ENCODE measurements around the gene CH25H. TPM values are rescaled to one million over a fixed set of nuclear protein-coding genes. Genes with fewer than 3 reads are reported as not detected.
"Not testable (repeated sequence)": the region's sequence is repeated elsewhere in the genome, so short reads cannot be mapped to it uniquely, and the experiment has no call there.

CH25H gene
- total and polyA plus RNA-seq, 11 donors: 0.24 to 3.5 (median 0.40) TPM

DNA sequence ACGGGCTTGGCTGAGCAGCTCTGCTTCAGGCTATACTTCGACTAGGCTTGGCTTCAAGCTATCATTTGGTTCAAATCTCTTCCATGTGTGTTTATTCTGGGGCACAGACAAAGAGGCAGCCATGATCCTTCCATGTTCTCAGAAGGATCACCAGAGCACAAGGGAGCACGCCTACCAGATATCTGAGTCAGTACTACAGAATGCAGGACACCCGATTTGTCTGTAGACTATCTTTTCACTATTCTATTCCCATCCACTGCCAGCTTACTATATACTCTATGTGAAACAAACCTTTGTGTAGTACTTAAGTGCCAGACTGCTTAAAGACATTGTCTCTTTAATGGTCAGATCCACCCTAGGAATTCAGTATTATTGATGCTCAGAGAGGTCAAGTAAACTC is 35.1 kb downstream of the CH25H start:
- Histone ChIP-seq H3K27me3 (peaks cover 0 to 4% (median 0%) of the 10 kb centered on the region in 9 donors), H3K4me3 (no peak overlapping the region), H3K4me1 (peaks cover 0 to 5% (median 0%) of the 10 kb centered on the region in 12 donors), H3K9me3 (no peaks in the 10 kb centered on the region), H3K27ac (no peak overlapping the region), H3K36me3 (no peaks in the 10 kb centered on the region)
- intact Hi-C loops (cut with DNase I): no loop called here
- 91 to 93% (median 92%) methylated on average over 4 of the region's 4 CpGs for WGBS, 4 donors
- DNase-seq (no peak), ATAC-seq (no peak)
- TF ChIP-seq, protein P1, sequence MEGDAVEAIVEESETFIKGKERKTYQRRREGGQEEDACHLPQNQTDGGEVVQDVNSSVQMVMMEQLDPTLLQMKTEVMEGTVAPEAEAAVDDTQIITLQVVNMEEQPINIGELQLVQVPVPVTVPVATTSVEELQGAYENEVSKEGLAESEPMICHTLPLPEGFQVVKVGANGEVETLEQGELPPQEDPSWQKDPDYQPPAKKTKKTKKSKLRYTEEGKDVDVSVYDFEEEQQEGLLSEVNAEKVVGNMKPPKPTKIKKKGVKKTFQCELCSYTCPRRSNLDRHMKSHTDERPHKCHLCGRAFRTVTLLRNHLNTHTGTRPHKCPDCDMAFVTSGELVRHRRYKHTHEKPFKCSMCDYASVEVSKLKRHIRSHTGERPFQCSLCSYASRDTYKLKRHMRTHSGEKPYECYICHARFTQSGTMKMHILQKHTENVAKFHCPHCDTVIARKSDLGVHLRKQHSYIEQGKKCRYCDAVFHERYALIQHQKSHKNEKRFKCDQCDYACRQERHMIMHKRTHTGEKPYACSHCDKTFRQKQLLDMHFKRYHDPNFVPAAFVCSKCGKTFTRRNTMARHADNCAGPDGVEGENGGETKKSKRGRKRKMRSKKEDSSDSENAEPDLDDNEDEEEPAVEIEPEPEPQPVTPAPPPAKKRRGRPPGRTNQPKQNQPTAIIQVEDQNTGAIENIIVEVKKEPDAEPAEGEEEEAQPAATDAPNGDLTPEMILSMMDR (IDR thresholded peaks at IDR 0.05): no peak
- no peak for TF ChIP-seq POLR2A (IDR thresholded peaks at IDR 0.05)

GRCh38 chr10:89171263-89171872 is 35.7 kb downstream of the CH25H start:
- Histone ChIP-seq H3K4me3 (no peak overlapping the region), H3K36me3 (no peaks in the 10 kb centered on the region), H3K9me3 (no peaks in the 10 kb centered on the region), H3K27ac (no peak overlapping the region), H3K4me1 (peaks cover 0 to 5% (median 0%) of the 10 kb centered on the region in 12 donors), H3K27me3 (peaks cover 0 to 4% (median 0%) of the 10 kb centered on the region in 9 donors)
- TF ChIP-seq, protein P1 (IDR thresholded peaks at IDR 0.05): no peak
- TF ChIP-seq POLR2A (IDR thresholded peaks at IDR 0.05): no peak
- 72 to 86% (median 80%) methylated on average over 2 of the region's 2 CpGs for WGBS, 4 donors
- DNase-seq: no peak
- intact Hi-C loops (cut with DNase I): no loop called here
- ATAC-seq: no peak

- H3K4me3 ChIP-seq; intact Hi-C loops (cut with DNase I); H3K27ac ChIP-seq; DNase-seq; ATAC-seq; H3K36me3 ChIP-seq; H3K9me3 ChIP-seq; H3K27me3 ChIP-seq: not testable (repeated sequence)
- peaks cover 0 to 21% (median 0%) of the 10 kb centered on the region in 12 donors for H3K4me1 ChIP-seq
- WGBS, 4 donors: 86 to 97% (median 89%) methylated on average over 9 of the region's 9 CpGs
Observed at GRCh38 chr10:89168354-89168900, 38.7 kb downstream of the CH25H start.

DNA sequence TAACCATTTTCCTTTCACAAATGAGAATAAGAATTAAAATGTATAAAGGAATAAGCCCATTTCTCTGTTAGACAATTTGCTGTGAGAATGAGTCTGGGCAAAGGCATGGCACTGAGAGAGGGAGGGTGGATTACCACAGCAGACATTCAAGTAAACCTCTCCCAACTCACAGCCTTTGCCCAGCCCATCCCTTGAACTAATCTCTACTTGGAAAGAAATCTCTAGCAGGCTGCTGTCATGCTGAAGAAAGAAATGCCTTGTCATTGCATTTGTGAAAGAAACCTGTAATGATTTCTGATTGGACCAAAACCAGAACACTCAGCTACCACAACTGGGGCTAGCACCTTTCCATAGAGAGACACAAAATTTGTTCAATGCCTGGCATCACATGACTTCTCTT is 39.2 kb downstream of the CH25H start:
- Histone ChIP-seq H3K36me3 (no peaks in the 10 kb centered on the region), H3K27ac (no peak overlapping the region), H3K9me3 (no peaks in the 10 kb centered on the region), H3K4me3 (no peak overlapping the region), H3K27me3 (no peaks in the 10 kb centered on the region), H3K4me1 (peaks cover 0 to 23% (median 0%) of the 10 kb centered on the region in 12 donors)
- TF ChIP-seq, protein P1 (IDR thresholded peaks at IDR 0.05): no peak
- TF ChIP-seq POLR2A (IDR thresholded peaks at IDR 0.05): no peak
- ATAC-seq: no peak
- intact Hi-C loops (cut with DNase I): no loop called here
- DNase-seq: no peak

DNA sequence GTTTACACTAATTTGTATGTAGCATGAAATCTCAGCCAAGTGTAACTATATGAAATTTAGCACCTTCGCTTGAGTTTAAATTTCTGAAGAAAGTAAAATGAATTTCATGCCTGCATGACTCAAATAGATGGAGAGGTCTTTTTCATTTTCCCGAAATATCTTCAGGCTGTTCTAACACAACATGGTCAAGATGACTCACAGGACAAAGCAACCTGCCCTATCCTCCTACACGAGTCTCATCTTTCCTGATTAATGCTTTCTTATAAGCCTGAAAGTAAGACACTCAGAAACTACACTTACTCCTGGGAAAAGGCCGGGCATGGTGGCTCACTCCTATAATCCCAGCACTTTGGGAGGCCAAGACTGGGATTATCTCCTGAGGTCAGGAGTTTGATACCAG is 41.2 kb downstream of the CH25H start:
- Histone ChIP-seq H3K36me3 (no peaks in the 10 kb centered on the region), H3K27me3 (no peaks in the 10 kb centered on the region), H3K27ac (no peak overlapping the region), H3K9me3 (no peaks in the 10 kb centered on the region), H3K4me1 (peaks cover 0 to 21% (median 0%) of the 10 kb centered on the region in 12 donors), H3K4me3 (no peak overlapping the region)
- 92 to 96% (median 93%) methylated on average over 4 of the region's 4 CpGs for WGBS, 4 donors
- TF ChIP-seq, protein P1 (IDR thresholded peaks at IDR 0.05): no peak
- TF ChIP-seq POLR2A (IDR thresholded peaks at IDR 0.05): no peak
- no peak for DNase-seq
- no peak for ATAC-seq
- intact Hi-C loops (cut with DNase I): no loop called here

All from heart left ventricle (tissue), 16 donors.